Measurements from ENCODE around the gene VPS26C.

- TF ChIP-seq CTCF (IDR thresholded peaks at IDR 0.05; ENCODE audit: low read length) (no peak), EZH2 (IDR thresholded peaks at IDR 0.05; ENCODE audit: borderline replicate concordance, low read length) (no peak)
Measured at GRCh38 chr21:37230632-37231248, 36.4 kb downstream of the VPS26C start.
